ENCODE results near the gene COG7. TPM values are rescaled to one million over a fixed set of nuclear protein-coding genes. Genes with fewer than 3 reads are reported as not detected.
"Not testable (repeated sequence)": the region's sequence is repeated elsewhere in the genome, so short reads cannot be mapped to it uniquely, and the experiment has no call there.

COG7 gene
- polyA plus RNA-seq, 12 donors, result 10.7 to 28.9 (median 15.5) TPM; not detected in 1

GRCh38 chr16:23479138-23479537, 26.1 kb upstream of the COG7 start:
- no peak for DNase-seq

- no peak for DNase-seq
These were observed 25.6 kb upstream of the COG7 start for GRCh38 chr16:23478566-23478965.

GRCh38 chr16:23476289-23476688, 23.3 kb upstream of the COG7 start:
- DNase-seq, result no peak

- DNase-seq, result no peak
These were observed 16.8 kb upstream of the COG7 start for GRCh38 chr16:23469814-23470213.

GRCh38 chr16:23466162-23466885, 13.3 kb upstream of the COG7 start:
- no peak for DNase-seq

- no peak for DNase-seq
These were observed 12.2 kb upstream of the COG7 start for GRCh38 chr16:23465179-23465578.

GRCh38 chr16:23464196-23464595, 11.2 kb upstream of the COG7 start:
- no peak for DNase-seq

- DNase-seq, result peak; percentile 75
These were observed 10.0 kb upstream of the COG7 start for GRCh38 chr16:23462994-23463393.

- no peak for DNase-seq
These were observed 506 bp upstream of the COG7 start for GRCh38 chr16:23453338-23454052.

GRCh38 chr16:23452221-23452571, 793 bp downstream of the COG7 start:
- peak; percentile 14 for DNase-seq

- DNase-seq, result no peak
These were observed 4.6 kb downstream of the COG7 start for GRCh38 chr16:23448392-23448791.

- DNase-seq, result not testable (repeated sequence)
These were observed 15.4 kb downstream of the COG7 start for GRCh38 chr16:23437542-23437941.

GRCh38 chr16:23436951-23437350, 16.0 kb downstream of the COG7 start:
- no peak for DNase-seq

GRCh38 chr16:23435500-23435899, 17.5 kb downstream of the COG7 start:
- no peak for DNase-seq

- peak; percentile 59 for DNase-seq
These were observed 18.6 kb downstream of the COG7 start for GRCh38 chr16:23434380-23434779.

GRCh38 chr16:23433261-23433920, 19.6 kb downstream of the COG7 start:
- no peak for DNase-seq

- DNase-seq, result no peak
These were observed 20.5 kb downstream of the COG7 start for GRCh38 chr16:23432176-23433128.

- no peak for DNase-seq
These were observed 24.6 kb downstream of the COG7 start for GRCh38 chr16:23428351-23428750.

GRCh38 chr16:23424292-23424958, 28.6 kb downstream of the COG7 start:
- DNase-seq, result no peak

- no peak for DNase-seq
These were observed 29.4 kb downstream of the COG7 start for GRCh38 chr16:23423496-23424049.

- no peak for DNase-seq
These were observed 33.0 kb downstream of the COG7 start for GRCh38 chr16:23420011-23420410.

Data from muscle of arm (tissue), 12 donors.